ENCODE results near the gene CNOT6. TPM values are rescaled to one million over a fixed set of nuclear protein-coding genes. Genes with fewer than 3 reads are reported as not detected.

The CNOT6 gene
- polyA plus RNA-seq, 1 of the 3 experiments (the other 2 are of a cell fraction): 17.1 TPM

DNA sequence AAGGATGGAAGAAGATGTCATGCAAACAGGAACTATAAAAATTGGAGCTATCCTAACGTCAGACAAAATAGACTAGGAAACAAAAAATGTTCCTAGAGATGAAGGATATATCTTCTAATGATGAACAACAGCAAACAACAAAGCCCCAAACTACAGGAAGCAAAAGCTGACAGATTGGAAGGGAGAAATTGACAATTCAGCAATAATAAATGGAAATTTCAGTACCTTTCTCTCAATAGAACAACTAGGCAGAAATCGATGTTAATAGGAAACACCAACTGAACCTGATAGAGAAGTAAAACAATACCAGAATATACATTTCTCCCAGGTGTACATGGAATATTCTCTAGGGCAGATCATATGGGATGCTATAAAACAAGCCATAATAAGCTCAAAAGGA, 89.6 kb downstream of the CNOT6 start:
- H2AFZ ChIP-seq (ENCODE audit: low read depth): no peak overlapping the region
- ChIA-PET CTCF (no interaction called here), POLR2A (no interaction called here)
- no peaks in the 10 kb centered on the region for H4K20me1 ChIP-seq (ENCODE audit: insufficient read depth)
- no peaks in the 10 kb centered on the region for H3K36me3 ChIP-seq (replicated peaks in 1 of 2; ENCODE audit: control insufficient read depth in 1 of 2, insufficient read depth in 2 of 2, low read length in 1 of 2)
- no peak overlapping the region for H3K4me3 ChIP-seq (ENCODE audit: low read depth in 2 of 2, low read length in 1 of 2)
- no peak overlapping the region for H3K4me2 ChIP-seq
- TF ChIP-seq RCOR1 (IDR thresholded peaks at IDR 0.05; ENCODE audit: low read length): no peak
- TF ChIP-seq CTCF (IDR thresholded peaks at IDR 0.05): no peak
- no peak for TF ChIP-seq TCF12 (IDR thresholded peaks at IDR 0.05)
- TF ChIP-seq RAD21 (IDR thresholded peaks at IDR 0.05; ENCODE audit: low read length): no peak
- TF ChIP-seq FOXJ3 (CRISPR knock-in tag; IDR thresholded peaks at IDR 0.05): no peak
- no peak for TF ChIP-seq MEF2A (IDR thresholded peaks at IDR 0.05; ENCODE audit: borderline replicate concordance, low read depth)
- no peak for TF ChIP-seq EP300 (IDR thresholded peaks at IDR 0.05; ENCODE audit: borderline replicate concordance in 1 of 2, low read depth in 1 of 2, low read length in 1 of 2)
- TF ChIP-seq NRF1 (IDR thresholded peaks at IDR 0.05; ENCODE audit: low read depth, low read length): no peak
- no peak for TF ChIP-seq TEAD4 (IDR thresholded peaks at IDR 0.05; ENCODE audit: borderline replicate concordance, insufficient read depth)
- no peak for TF ChIP-seq MXI1 (IDR thresholded peaks at IDR 0.05; ENCODE audit: low read depth, low read length)
- peaks cover 3% of the 10 kb centered on the region; the same call in 1 of the 2 replicates for H3K9me3 ChIP-seq
- WGBS (ENCODE audit: low lambda C conversion rate): 49% methylated on average over 2 of the region's 2 CpGs
- no peaks in the 10 kb centered on the region for H3K9me2 ChIP-seq
- H3K9ac ChIP-seq: no peak overlapping the region
- no peaks in the 10 kb centered on the region for H3K4me1 ChIP-seq (ENCODE audit: control insufficient read depth in 1 of 2, insufficient read depth in 2 of 2, low read depth in 1 of 2, low read length in 1 of 2)
- H3K27me3 ChIP-seq (ENCODE audit: insufficient read depth): peaks cover 6% of the 10 kb centered on the region; the same call in 1 of the 2 replicates
- DNase-seq: no peak
- H3K79me2 ChIP-seq (ENCODE audit: insufficient read depth): no peaks in the 10 kb centered on the region
- no peaks in the 10 kb centered on the region for H3F3A ChIP-seq (replicated peaks; ENCODE audit: insufficient read depth)
- no peak overlapping the region for H3K27ac ChIP-seq (ENCODE audit: low read depth in 2 of 2, low read length in 1 of 2)

- no peak for DNase-seq
Measured at GRCh38 chr5:180586204-180586603, 92.0 kb downstream of the CNOT6 start.

More at GRCh38 chr5:180586204-180586603, 92.0 kb downstream of the CNOT6 start:
- no peak overlapping the region for H3K27ac ChIP-seq (ENCODE audit: low read depth in 2 of 2, low read length in 1 of 2)
- 69% methylated on average over 3 of the region's 3 CpGs for WGBS (ENCODE audit: low lambda C conversion rate)
- H3K36me3 ChIP-seq (replicated peaks in 1 of 2; ENCODE audit: control insufficient read depth in 1 of 2, insufficient read depth in 2 of 2, low read length in 1 of 2): no peaks in the 10 kb centered on the region
- no peaks in the 10 kb centered on the region for H3F3A ChIP-seq (replicated peaks; ENCODE audit: insufficient read depth)
- TF ChIP-seq TCF12 (IDR thresholded peaks at IDR 0.05): no peak
- TF ChIP-seq, protein P1, sequence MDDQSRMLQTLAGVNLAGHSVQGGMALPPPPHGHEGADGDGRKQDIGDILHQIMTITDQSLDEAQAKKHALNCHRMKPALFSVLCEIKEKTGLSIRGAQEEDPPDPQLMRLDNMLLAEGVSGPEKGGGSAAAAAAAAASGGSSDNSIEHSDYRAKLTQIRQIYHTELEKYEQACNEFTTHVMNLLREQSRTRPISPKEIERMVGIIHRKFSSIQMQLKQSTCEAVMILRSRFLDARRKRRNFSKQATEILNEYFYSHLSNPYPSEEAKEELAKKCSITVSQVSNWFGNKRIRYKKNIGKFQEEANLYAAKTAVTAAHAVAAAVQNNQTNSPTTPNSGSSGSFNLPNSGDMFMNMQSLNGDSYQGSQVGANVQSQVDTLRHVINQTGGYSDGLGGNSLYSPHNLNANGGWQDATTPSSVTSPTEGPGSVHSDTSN (IDR thresholded peaks at IDR 0.05): no peak
- TF ChIP-seq RAD21 (IDR thresholded peaks at IDR 0.05; ENCODE audit: low read length): no peak
- TF ChIP-seq, protein P2, sequence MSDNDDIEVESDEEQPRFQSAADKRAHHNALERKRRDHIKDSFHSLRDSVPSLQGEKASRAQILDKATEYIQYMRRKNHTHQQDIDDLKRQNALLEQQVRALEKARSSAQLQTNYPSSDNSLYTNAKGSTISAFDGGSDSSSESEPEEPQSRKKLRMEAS (IDR thresholded peaks at IDR 0.05; ENCODE audit: low read depth): no peak
- TF ChIP-seq RCOR1 (IDR thresholded peaks at IDR 0.05; ENCODE audit: low read length): no peak
- TF ChIP-seq, protein P3, sequence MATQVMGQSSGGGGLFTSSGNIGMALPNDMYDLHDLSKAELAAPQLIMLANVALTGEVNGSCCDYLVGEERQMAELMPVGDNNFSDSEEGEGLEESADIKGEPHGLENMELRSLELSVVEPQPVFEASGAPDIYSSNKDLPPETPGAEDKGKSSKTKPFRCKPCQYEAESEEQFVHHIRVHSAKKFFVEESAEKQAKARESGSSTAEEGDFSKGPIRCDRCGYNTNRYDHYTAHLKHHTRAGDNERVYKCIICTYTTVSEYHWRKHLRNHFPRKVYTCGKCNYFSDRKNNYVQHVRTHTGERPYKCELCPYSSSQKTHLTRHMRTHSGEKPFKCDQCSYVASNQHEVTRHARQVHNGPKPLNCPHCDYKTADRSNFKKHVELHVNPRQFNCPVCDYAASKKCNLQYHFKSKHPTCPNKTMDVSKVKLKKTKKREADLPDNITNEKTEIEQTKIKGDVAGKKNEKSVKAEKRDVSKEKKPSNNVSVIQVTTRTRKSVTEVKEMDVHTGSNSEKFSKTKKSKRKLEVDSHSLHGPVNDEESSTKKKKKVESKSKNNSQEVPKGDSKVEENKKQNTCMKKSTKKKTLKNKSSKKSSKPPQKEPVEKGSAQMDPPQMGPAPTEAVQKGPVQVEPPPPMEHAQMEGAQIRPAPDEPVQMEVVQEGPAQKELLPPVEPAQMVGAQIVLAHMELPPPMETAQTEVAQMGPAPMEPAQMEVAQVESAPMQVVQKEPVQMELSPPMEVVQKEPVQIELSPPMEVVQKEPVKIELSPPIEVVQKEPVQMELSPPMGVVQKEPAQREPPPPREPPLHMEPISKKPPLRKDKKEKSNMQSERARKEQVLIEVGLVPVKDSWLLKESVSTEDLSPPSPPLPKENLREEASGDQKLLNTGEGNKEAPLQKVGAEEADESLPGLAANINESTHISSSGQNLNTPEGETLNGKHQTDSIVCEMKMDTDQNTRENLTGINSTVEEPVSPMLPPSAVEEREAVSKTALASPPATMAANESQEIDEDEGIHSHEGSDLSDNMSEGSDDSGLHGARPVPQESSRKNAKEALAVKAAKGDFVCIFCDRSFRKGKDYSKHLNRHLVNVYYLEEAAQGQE (IDR thresholded peaks at IDR 0.05; ENCODE audit: low read depth, low read length): no peak
- TF ChIP-seq EP300 (IDR thresholded peaks at IDR 0.05; ENCODE audit: borderline replicate concordance in 1 of 2, low read depth in 1 of 2, low read length in 1 of 2): no peak
- no peak for TF ChIP-seq FOXJ3 (CRISPR knock-in tag; IDR thresholded peaks at IDR 0.05)
- H3K27me3 ChIP-seq (ENCODE audit: insufficient read depth): peaks cover 30% of the 10 kb centered on the region; the same call in 1 of the 2 replicates
- no peak overlapping the region for H3K4me2 ChIP-seq
- H3K9me2 ChIP-seq: no peaks in the 10 kb centered on the region
- H3K4me3 ChIP-seq (ENCODE audit: low read depth in 2 of 2, low read length in 1 of 2): no peak overlapping the region
- peaks cover 3% of the 10 kb centered on the region; the same call in 1 of the 2 replicates for H3K9me3 ChIP-seq
- no peaks in the 10 kb centered on the region for H4K20me1 ChIP-seq (ENCODE audit: insufficient read depth)
- ChIA-PET CTCF (no interaction called here), POLR2A (no interaction called here)
- H3K9ac ChIP-seq: no peak overlapping the region
- no peaks in the 10 kb centered on the region for H3K4me1 ChIP-seq (ENCODE audit: control insufficient read depth in 1 of 2, insufficient read depth in 2 of 2, low read depth in 1 of 2, low read length in 1 of 2)
- no peak overlapping the region for H2AFZ ChIP-seq (ENCODE audit: low read depth)
- no peaks in the 10 kb centered on the region for H3K79me2 ChIP-seq (ENCODE audit: insufficient read depth)
